Nephron (organoid): ENCODE measurements around the gene ZMIZ1.

Experiments used
- H3K27ac Mint-ChIP-seq, 3 experiments: 2 replicates each; pipeline ENCODE4 v1.8.0; 2020; ENCODE audit warnings: mixed read lengths in 3 of 3, mild to moderate bottlenecking in 2 of 3, moderate library complexity in 1 of 3
- H3K27me3 Mint-ChIP-seq: 2 replicates; pipeline ENCODE4 v1.8.0; 2021; ENCODE audit warnings: low read depth, mild to moderate bottlenecking, moderate library complexity, mixed read lengths
- H3K36me3 Mint-ChIP-seq: 2 replicates; pipeline ENCODE4 v1.8.0; 2020; ENCODE audit warnings: low read depth, mixed read lengths
- H3K4me1 Mint-ChIP-seq: 2 replicates; pipeline ENCODE4 v1.8.0; 2020; ENCODE audit warnings: mixed read lengths
- H3K4me3 Mint-ChIP-seq, 3 experiments: 2 replicates each; pipeline ENCODE4 v1.8.0; 2020; ENCODE audit warnings: mild to moderate bottlenecking in 3 of 3, mixed read lengths in 3 of 3, moderate library complexity in 2 of 3
- H3K9me3 Mint-ChIP-seq: 2 replicates; pipeline ENCODE4 v1.8.0; 2020; ENCODE audit warnings: mixed read lengths
- CTCF ChIP-seq, 3 experiments: fragments of 200-600 bp; sonication (generic); IDR thresholded peaks; one replicate each; pipeline ENCODE4 v1.5.0; 2021; ENCODE audit warnings: antibody characterized with exemption in 3 of 3; ENCODE audit not compliant: unreplicated experiment in 3 of 3

Gene ZMIZ1

GRCh38 chr10:79283616-79284015 is 214.8 kb downstream of the ZMIZ1 start:
- Mint-ChIP-seq H3K27ac (peak overlapping the region in 2 of 3 experiments; percentile 20 to 42), H3K36me3 (peaks cover 52% of the 10 kb centered on the region), H3K27me3 (no peaks in the 10 kb centered on the region), H3K9me3 (no peaks in the 10 kb centered on the region), H3K4me1 (peaks cover 35% of the 10 kb centered on the region), H3K4me3 (no peak overlapping the region)
- TF ChIP-seq CTCF (IDR thresholded peaks at IDR 0.05; ENCODE audit: unreplicated experiment in 3 of 3) = no peak

- no peaks in the 10 kb centered on the region for H3K9me3 Mint-ChIP-seq
- peak overlapping the region; percentile 18 to 51 (median 20) for H3K27ac Mint-ChIP-seq
- peaks cover 54% of the 10 kb centered on the region for H3K36me3 Mint-ChIP-seq
- H3K4me3 Mint-ChIP-seq = no peak overlapping the region
- no peaks in the 10 kb centered on the region for H3K27me3 Mint-ChIP-seq
- no peak for TF ChIP-seq CTCF (IDR thresholded peaks at IDR 0.05; ENCODE audit: unreplicated experiment in 3 of 3)
- H3K4me1 Mint-ChIP-seq = peaks cover 35% of the 10 kb centered on the region
Measured at GRCh38 chr10:79284158-79284871, 215.5 kb downstream of the ZMIZ1 start.

GRCh38 chr10:79285315-79286197 is 216.8 kb downstream of the ZMIZ1 start:
- Mint-ChIP-seq H3K36me3 (peaks cover 53% of the 10 kb centered on the region), H3K27me3 (no peaks in the 10 kb centered on the region), H3K4me3 (no peak overlapping the region), H3K27ac (peak overlapping the region in 1 of 3 experiments; percentile 76), H3K9me3 (no peaks in the 10 kb centered on the region), H3K4me1 (peaks cover 35% of the 10 kb centered on the region)
- TF ChIP-seq CTCF (IDR thresholded peaks at IDR 0.05; ENCODE audit: unreplicated experiment in 3 of 3) = no peak

- Mint-ChIP-seq H3K36me3 (peaks cover 53% of the 10 kb centered on the region), H3K9me3 (no peaks in the 10 kb centered on the region), H3K4me3 (no peak overlapping the region), H3K27ac (no peak overlapping the region), H3K27me3 (no peaks in the 10 kb centered on the region), H3K4me1 (peaks cover 27% of the 10 kb centered on the region)
- no peak for TF ChIP-seq CTCF (IDR thresholded peaks at IDR 0.05; ENCODE audit: unreplicated experiment in 3 of 3)
Measured at GRCh38 chr10:79286318-79286951, 217.7 kb downstream of the ZMIZ1 start.

GRCh38 chr10:79287973-79288723 is 219.4 kb downstream of the ZMIZ1 start:
- Mint-ChIP-seq H3K27me3 (no peaks in the 10 kb centered on the region), H3K9me3 (no peaks in the 10 kb centered on the region), H3K27ac (no peak overlapping the region), H3K4me3 (no peak overlapping the region), H3K36me3 (peaks cover 51% of the 10 kb centered on the region), H3K4me1 (peaks cover 17% of the 10 kb centered on the region)
- no peak for TF ChIP-seq CTCF (IDR thresholded peaks at IDR 0.05; ENCODE audit: unreplicated experiment in 3 of 3)
